HepG2 (cell line): Measurements from ENCODE around the gene ADRA2B. TPM values are rescaled to one million over a fixed set of nuclear protein-coding genes. Genes with fewer than 3 reads are reported as not detected.

Experiments used
- ATAC-seq: fragments of 200-7000 bp; cut with Tn5 transposase; 3 replicates; pipeline ENCODE4 v1.9.1; 2020; ENCODE audit warnings: mild to moderate bottlenecking, moderate library complexity
- BruUV-seq: library from RNA; stranded (reverse); fragments of 400-500 nt; replicated peaks from 2 replicates; lab custom pipeline; 2021; lab: Mats Ljungman, UMichigan
- CTCF ChIA-PET: fragments of 300-600 bp; formaldehyde crosslinking; extraction: SDS; loops from one replicate; lab custom pipeline; 2021; ENCODE audit warnings: low total read pairs, inconsistent platforms, low intra/inter-chr PET ratio; lab: Yijun Ruan, JAX
- POLR2A ChIA-PET: fragments of 350-600 bp; sonication (Branson Sonifier 250); formaldehyde crosslinking; loops from one replicate; lab custom pipeline; 2020; ENCODE audit warnings: antibody characterized with exemption, inconsistent platforms; lab: Yijun Ruan, JAX
- DNase-seq: peaks from one replicate; pipeline ENCODE4 v3.0.0-alpha.2; 2015; ENCODE audit warnings: low spot score
- FAIRE-seq: peaks from 3 replicates; lab custom pipeline; 2011; peaks lifted over from hg19 to GRCh38; lab: Jason Lieb, UNC
- H2AFZ ChIP-seq: one replicate; pipeline ENCODE4 v1.6.1; 2011; ENCODE audit warnings: low read length, inconsistent platforms
- H3K27ac ChIP-seq: fragments of 300-600 bp; 3 replicates; pipeline ENCODE4 v1.8.0; 2011; ENCODE audit warnings: mixed run types, mild to moderate bottlenecking, mixed read lengths, low read length, inconsistent platforms; ENCODE audit not compliant: insufficient read depth; ENCODE audit errors: extremely low read length
- H3K27me3 ChIP-seq, 2 experiments: fragments of 200-600 bp in 1 of 2; 2 replicates in 1 of 2; 3 replicates in 1 of 2; pipeline versions ENCODE4 v1.6.0 to v1.8.0; 2011; ENCODE audit warnings: low read length in 2 of 2, mild to moderate bottlenecking in 2 of 2, moderate library complexity in 2 of 2, inconsistent platforms in 1 of 2; ENCODE audit not compliant: insufficient read depth in 2 of 2, control insufficient read depth in 1 of 2
- H3K36me3 ChIP-seq, 2 experiments: fragments of 200-600 bp in 1 of 2; replicated peaks in 1 of 2; 2 replicates in 1 of 2; 3 replicates in 1 of 2; pipeline versions ENCODE4 v1.5.1 to v1.8.0; 2011; ENCODE audit warnings: low read length in 2 of 2, inconsistent platforms in 1 of 2; ENCODE audit not compliant: insufficient read depth in 2 of 2, control insufficient read depth in 1 of 2
- H3K4me1 ChIP-seq: 2 replicates; pipeline ENCODE4 v1.5.1; 2012; ENCODE audit warnings: low read length, inconsistent platforms; ENCODE audit not compliant: insufficient read depth
- H3K4me2 ChIP-seq: 2 replicates; pipeline ENCODE4 v1.6.0; 2011; ENCODE audit warnings: low read depth, low read length, inconsistent platforms
- H3K4me3 ChIP-seq, 3 experiments: fragments of 200-600 bp in 1 of 3; sonication (generic), shearing (Covaris generic) in 1 of 3; replicated peaks in 1 of 3; 2 replicates each; pipeline ENCODE4 v1.5.1; 2011 to 2016; ENCODE audit warnings: low read length in 3 of 3, inconsistent platforms in 2 of 3, low read depth in 2 of 3, mild to moderate bottlenecking in 2 of 3, control low read depth in 1 of 3, mixed read lengths in 1 of 3; ENCODE audit not compliant: insufficient read depth in 1 of 3
- H3K79me2 ChIP-seq: one replicate; pipeline ENCODE4 v1.6.1; 2011; ENCODE audit warnings: low read length, inconsistent platforms; ENCODE audit not compliant: insufficient read depth
- H3K9ac ChIP-seq: 2 replicates; pipeline ENCODE4 v1.6.0; 2011; ENCODE audit warnings: mild to moderate bottlenecking, low read depth, low read length, inconsistent platforms; ENCODE audit not compliant: insufficient read depth
- H3K9me3 ChIP-seq: 2 replicates; pipeline ENCODE4 v1.5.1; 2012; ENCODE audit warnings: mild to moderate bottlenecking, low read length
- H4K20me1 ChIP-seq: 2 replicates; pipeline ENCODE4 v1.6.0; 2011; ENCODE audit warnings: inconsistent platforms, mild to moderate bottlenecking, low read length, moderate library complexity; ENCODE audit not compliant: insufficient read depth
- CBX2 ChIP-seq, 2 experiments: fragments of 200-600 bp in 1 of 2; sonication (generic); formaldehyde crosslinking in 1 of 2; IDR thresholded peaks; 2 replicates each; pipeline versions ENCODE4 v1.7.0 to v1.8.1; 2018 to 2022; ENCODE audit warnings: low read depth in 2 of 2, low read length in 1 of 2, mild to moderate bottlenecking in 1 of 2, missing genetic modification reagents in 1 of 2
- ETV6 ChIP-seq: sonication (generic); formaldehyde crosslinking; conservative IDR thresholded peaks from 2 replicates; pipeline ENCODE4 v1.4.0; 2020; ENCODE audit warnings: missing genetic modification reagents
- MEIS1 ChIP-seq: sonication (generic); formaldehyde crosslinking; IDR thresholded peaks from 2 replicates; pipeline ENCODE4 v1.9.0; 2021; ENCODE audit warnings: mild to moderate bottlenecking, missing genetic modification reagents, moderate library complexity, borderline replicate concordance
- ZNF547 ChIP-seq: sonication (generic); formaldehyde crosslinking; IDR thresholded peaks from 2 replicates; pipeline ENCODE4 v1.5.1; 2020; ENCODE audit warnings: mild to moderate bottlenecking, missing genetic modification reagents
- ZNF614 ChIP-seq: IDR thresholded peaks from 2 replicates; pipeline ENCODE4 v1.6.1; 2018; ENCODE audit warnings: missing biosample characterization, missing genetic modification reagents, inconsistent platforms, borderline replicate concordance
- WGBS: methylation state at CpG from one replicate; pipeline ENCODE4 v1.1.6; 2017; ENCODE audit warnings: low lambda C conversion rate; 5-methylcytosine and 5-hydroxymethylcytosine counted together
- in situ Hi-C: cut with HindIII; loops from 2 replicates; pipeline ENCODE4 v1.10.0; 2017; ENCODE audit warnings: low pct_unique_long_range_greater_than_20kb; ENCODE audit not compliant: extremely low pct_ligation_motif_present
- intact Hi-C: fragments of 100-400 bp; cut with micrococcal nuclease; formaldehyde crosslinking; loops from one replicate; pipeline ENCODE4 v1.10.0; 2022; ENCODE audit not compliant: unreplicated experiment
- polyA plus RNA-seq, 8 experiments: library from polyadenylated mRNA; depleted of rRNA in 3 of 8; stranded (reverse) in 7 of 8; unstranded in 1 of 8; fragments of >200 nt; fragmentation: Illumina TruSeq in 4 of 8; extraction: Trizol in 4 of 8; gene quantifications; 2 replicates each; pipeline versions ENCODE4 v1.2.1 to v1.2.3, GENCODE V29; 2011 to 2016; ENCODE audit warnings: low read depth in 4 of 8, missing spikeins in 1 of 8, mixed read lengths in 1 of 8; ENCODE audit not compliant: insufficient read depth in 1 of 8
- total RNA-seq, 5 experiments: library from RNA; depleted of rRNA; stranded (reverse); fragments of >200 nt; fragmentation: Illumina TruSeq; extraction: Trizol; gene quantifications; 2 replicates each; pipeline ENCODE4 v1.2.3, GENCODE V29; 2016; ENCODE audit warnings: low read depth in 1 of 5
- TF ChIP-seq, protein P1 (sequence below): sonication (generic); formaldehyde crosslinking; IDR thresholded peaks from 2 replicates; pipeline ENCODE4 v1.4.0; 2020; ENCODE audit warnings: mild to moderate bottlenecking, missing genetic modification reagents
- TF ChIP-seq, protein P2 (sequence below): IDR thresholded peaks from 2 replicates; pipeline ENCODE4 v1.6.1; 2018; ENCODE audit warnings: missing genetic modification reagents, mild to moderate bottlenecking, missing compliant biosample characterization
- TF ChIP-seq, protein P3 (sequence below): sonication (generic); formaldehyde crosslinking; IDR thresholded peaks from 2 replicates; pipeline ENCODE4 v1.4.0; 2020; ENCODE audit warnings: mild to moderate bottlenecking, missing genetic modification reagents

The ADRA2B gene
- total and polyA plus RNA-seq, 2 of the 13 experiments (the other 11 are each of a cell fraction or from before 2014, with no cell fraction given), result not detected

DNA sequence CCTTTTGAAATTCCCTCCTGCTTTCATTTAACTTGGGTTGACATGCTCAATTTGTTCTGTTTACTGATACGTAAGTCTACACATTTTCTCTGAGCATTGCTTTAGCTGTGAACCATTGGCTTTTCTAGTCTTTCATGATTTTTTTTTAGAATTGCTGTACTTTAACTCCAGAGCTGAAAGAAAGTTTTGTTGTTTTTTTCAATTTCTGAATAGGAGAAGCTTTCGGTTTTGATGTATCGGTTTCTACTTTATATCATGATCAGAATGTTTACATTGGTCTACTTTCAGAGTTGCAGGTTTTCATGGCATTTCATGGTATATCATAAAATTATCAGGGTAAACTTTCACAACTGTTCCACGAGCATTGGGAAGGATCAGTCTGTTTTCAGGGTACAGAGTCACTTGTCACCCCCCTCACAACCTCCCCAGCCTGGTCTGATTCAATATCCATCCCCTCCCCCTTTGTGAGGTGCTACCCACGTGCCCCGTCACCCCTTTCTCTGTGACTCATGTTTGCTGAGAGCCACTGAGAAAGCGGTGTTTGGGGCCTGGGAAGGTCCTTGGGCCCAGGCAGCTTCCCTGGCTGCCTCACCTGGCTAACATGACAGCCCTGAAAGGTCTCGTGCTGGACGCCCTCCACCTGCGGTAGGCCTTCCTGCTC lies 14.9 kb upstream of the ADRA2B start:
- Histone ChIP-seq H3K4me2 (no peak overlapping the region), H3K27ac (no peak overlapping the region), H3K27me3 (peaks cover 25 to 69% of the 10 kb centered on the region in 2 experiments), H3K79me2 (no peaks in the 10 kb centered on the region), H3K4me1 (no peaks in the 10 kb centered on the region), H3K4me3 (no peak overlapping the region), H4K20me1 (no peaks in the 10 kb centered on the region), H3K9me3 (no peaks in the 10 kb centered on the region), H3K9ac (no peak overlapping the region), H2AFZ (no peak overlapping the region), H3K36me3 (no peaks in the 10 kb centered on the region)
- BruUV-seq, result no TSS peak
- WGBS, result 38% methylated on average over 10 of the region's 10 CpGs
- ChIA-PET CTCF (no interaction called here), POLR2A (no interaction called here)
- in situ Hi-C loops, result loop anchor here (25.0 kb wide), 1 partner anchor 381 kb away; the partner anchor contains the start of gene NEURL3
- no peak for FAIRE-seq
- DNase-seq, result no peak
- no peak for ATAC-seq
- TF ChIP-seq, protein P1, sequence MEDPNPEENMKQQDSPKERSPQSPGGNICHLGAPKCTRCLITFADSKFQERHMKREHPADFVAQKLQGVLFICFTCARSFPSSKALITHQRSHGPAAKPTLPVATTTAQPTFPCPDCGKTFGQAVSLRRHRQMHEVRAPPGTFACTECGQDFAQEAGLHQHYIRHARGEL (CRISPR knock-in tag), result no peak
- TF ChIP-seq ETV6 (no peak), MEIS1 (CRISPR knock-in tag) (no peak), ZNF614 (CRISPR knock-in tag) (no peak), CBX2 (IDR thresholded peaks at IDR 0.05; ENCODE audit: low read depth, low read length) (no peak), CBX2 (CRISPR knock-in tag; IDR thresholded peaks at IDR 0.05; ENCODE audit: low read depth) (no peak), ZNF547 (CRISPR knock-in tag) (no peak)
- TF ChIP-seq, protein P2, sequence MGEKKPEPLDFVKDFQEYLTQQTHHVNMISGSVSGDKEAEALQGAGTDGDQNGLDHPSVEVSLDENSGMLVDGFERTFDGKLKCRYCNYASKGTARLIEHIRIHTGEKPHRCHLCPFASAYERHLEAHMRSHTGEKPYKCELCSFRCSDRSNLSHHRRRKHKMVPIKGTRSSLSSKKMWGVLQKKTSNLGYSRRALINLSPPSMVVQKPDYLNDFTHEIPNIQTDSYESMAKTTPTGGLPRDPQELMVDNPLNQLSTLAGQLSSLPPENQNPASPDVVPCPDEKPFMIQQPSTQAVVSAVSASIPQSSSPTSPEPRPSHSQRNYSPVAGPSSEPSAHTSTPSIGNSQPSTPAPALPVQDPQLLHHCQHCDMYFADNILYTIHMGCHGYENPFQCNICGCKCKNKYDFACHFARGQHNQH (CRISPR knock-in tag), result no peak
- TF ChIP-seq, protein P3, sequence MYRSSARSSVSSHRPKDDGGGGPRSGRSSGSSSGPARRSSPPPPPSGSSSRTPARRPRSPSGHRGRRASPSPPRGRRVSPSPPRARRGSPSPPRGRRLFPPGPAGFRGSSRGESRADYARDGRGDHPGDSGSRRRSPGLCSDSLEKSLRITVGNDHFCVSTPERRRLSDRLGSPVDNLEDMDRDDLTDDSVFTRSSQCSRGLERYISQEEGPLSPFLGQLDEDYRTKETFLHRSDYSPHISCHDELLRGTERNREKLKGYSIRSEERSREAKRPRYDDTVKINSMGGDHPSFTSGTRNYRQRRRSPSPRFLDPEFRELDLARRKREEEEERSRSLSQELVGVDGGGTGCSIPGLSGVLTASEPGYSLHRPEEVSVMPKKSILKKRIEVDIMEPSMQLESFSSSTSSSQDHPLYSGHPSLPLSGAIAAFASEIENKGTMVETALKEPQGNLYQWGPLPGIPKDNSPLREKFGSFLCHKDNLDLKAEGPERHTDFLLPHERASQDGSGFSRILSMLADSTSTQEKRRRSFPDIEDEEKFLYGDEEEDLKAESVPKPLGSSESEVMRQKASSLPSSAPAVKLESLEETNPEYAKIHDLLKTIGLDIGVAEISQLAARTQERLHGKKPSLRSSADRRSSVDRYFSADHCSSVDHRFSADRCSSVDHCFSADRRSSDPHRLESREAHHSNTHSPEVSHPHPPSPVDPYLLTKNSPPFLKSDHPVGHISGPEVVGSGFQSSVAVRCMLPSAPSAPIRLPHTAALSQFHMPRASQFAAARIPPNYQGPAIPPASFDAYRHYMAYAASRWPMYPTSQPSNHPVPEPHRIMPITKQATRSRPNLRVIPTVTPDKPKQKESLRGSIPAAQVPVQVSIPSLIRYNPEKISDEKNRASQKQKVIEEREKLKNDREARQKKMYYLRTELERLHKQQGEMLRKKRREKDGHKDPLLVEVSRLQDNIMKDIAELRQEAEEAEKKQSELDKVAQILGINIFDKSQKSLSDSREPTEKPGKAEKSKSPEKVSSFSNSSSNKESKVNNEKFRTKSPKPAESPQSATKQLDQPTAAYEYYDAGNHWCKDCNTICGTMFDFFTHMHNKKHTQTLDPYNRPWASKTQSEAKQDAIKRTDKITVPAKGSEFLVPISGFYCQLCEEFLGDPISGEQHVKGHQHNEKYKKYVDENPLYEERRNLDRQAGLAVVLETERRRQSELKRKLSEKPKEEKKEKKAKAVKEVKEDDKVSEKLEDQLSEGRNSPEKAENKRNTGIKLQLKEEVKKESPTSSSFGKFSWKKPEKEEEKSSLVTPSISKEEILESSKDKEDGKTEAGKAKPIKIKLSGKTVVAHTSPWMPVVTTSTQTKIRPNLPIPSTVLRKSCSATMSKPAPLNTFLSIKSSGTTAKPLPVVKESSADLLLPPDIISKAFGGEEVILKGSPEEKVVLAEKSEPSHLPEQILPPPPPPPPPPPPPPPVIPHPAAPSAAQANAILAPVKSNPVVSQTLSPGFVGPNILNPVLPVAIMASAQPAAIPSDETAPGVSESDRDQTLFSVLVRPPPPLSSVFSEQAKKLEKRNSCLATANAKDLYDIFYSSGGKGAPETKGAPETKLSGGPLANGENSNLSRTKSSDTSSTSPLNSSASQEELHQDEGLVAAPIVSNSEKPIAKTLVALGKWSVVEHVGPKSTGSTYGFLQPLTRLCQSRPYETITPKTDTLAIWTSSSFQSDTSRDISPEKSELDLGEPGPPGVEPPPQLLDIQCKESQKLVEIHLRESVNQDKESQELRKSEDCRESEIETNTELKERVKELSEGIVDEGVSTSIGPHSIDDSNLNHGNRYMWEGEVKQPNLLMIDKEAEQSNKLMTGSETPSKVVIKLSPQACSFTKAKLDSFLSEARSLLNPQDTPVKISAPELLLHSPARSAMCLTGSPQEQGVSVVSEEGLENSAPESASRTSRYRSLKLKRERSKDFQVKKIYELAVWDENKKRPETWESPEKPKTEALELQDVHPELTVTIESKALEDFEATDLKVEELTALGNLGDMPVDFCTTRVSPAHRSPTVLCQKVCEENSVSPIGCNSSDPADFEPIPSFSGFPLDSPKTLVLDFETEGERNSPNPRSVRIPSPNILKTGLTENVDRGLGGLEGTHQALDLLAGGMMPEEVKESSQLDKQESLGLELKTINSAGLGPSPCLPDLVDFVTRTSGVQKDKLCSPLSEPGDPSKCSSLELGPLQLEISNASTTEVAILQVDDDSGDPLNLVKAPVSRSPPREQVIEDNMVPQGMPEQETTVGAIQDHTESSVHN (CRISPR knock-in tag), result no peak
- intact Hi-C loops, result no loop called here
